HEK293 (cell line): ENCODE data around the gene ZNF70.

ENCODE experiments used
- CTCF ChIA-PET: fragments of 350-600 bp; formaldehyde crosslinking; extraction: SDS; loops from one replicate; lab custom pipeline; 2021; ENCODE audit warnings: antibody characterized with exemption; lab: Yijun Ruan, JAX
- POLR2A ChIA-PET: fragments of 300-600 bp; formaldehyde crosslinking; extraction: SDS; loops from one replicate; lab custom pipeline; 2020; ENCODE audit warnings: antibody characterized with exemption, inconsistent platforms; lab: Yijun Ruan, JAX
- H3K27ac ChIP-seq: fragments of 200-500 bp; sonication (Bioruptor generic); 2 replicates; pipeline ENCODE4 v1.5.1; 2014; ENCODE audit warnings: low read depth, low read length, control low read depth, inconsistent platforms; ENCODE audit errors: extremely low read depth
- H3K36me3 ChIP-seq, 2 experiments: fragments of 200-500 bp in 1 of 2; sonication (Bioruptor generic) in 1 of 2; 1 replicate in 1 of 2; 2 replicates in 1 of 2; pipeline ENCODE4 v1.5.1; 2014 to 2017; ENCODE audit warnings: inconsistent platforms in 2 of 2, low read length in 2 of 2; ENCODE audit not compliant: control insufficient read depth in 2 of 2, insufficient read depth in 1 of 2
- H3K4me1 ChIP-seq: fragments of 200-500 bp; sonication (Bioruptor generic); 2 replicates; pipeline ENCODE4 v1.5.1; 2014; ENCODE audit warnings: mild to moderate bottlenecking, low read length, inconsistent platforms; ENCODE audit not compliant: control insufficient read depth, insufficient read depth
- H3K4me3 ChIP-seq: 2 replicates; pipeline ENCODE4 v1.5.1; 2011; ENCODE audit warnings: low read depth, mild to moderate bottlenecking, control low read depth, low read length, moderate library complexity
- H3K9me3 ChIP-seq: fragments of 200-500 bp; sonication (Bioruptor generic); 2 replicates; pipeline ENCODE4 v1.5.1; 2014; ENCODE audit warnings: low read depth, low read length, inconsistent platforms; ENCODE audit not compliant: control insufficient read depth, insufficient read depth
- GLIS1 ChIP-seq: fragments of 450-650 bp; formaldehyde crosslinking; IDR thresholded peaks from 2 replicates; pipeline ENCODE4 v1.5.1; 2016; ENCODE audit warnings: missing biosample characterization, missing genetic modification characterization
- IKZF3 ChIP-seq: fragments of 450-650 bp; IDR thresholded peaks from 2 replicates; pipeline ENCODE4 v1.5.0; 2018; ENCODE audit warnings: missing biosample characterization, mild to moderate bottlenecking, missing genetic modification characterization, moderate library complexity
- KLF1 ChIP-seq: fragments of 450-650 bp; formaldehyde crosslinking; IDR thresholded peaks from 2 replicates; pipeline ENCODE4 v1.5.1; 2016; ENCODE audit warnings: missing biosample characterization, missing genetic modification characterization
- KLF10 ChIP-seq: fragments of 450-650 bp; IDR thresholded peaks from 2 replicates; pipeline ENCODE4 v1.5.1; 2018; ENCODE audit warnings: missing biosample characterization, mild to moderate bottlenecking, missing genetic modification characterization
- KLF7 ChIP-seq: fragments of 450-650 bp; formaldehyde crosslinking; IDR thresholded peaks from 2 replicates; pipeline ENCODE4 v1.5.1; 2016; ENCODE audit warnings: missing biosample characterization, missing genetic modification characterization, borderline replicate concordance
- MEIS1 ChIP-seq: sonication (generic); formaldehyde crosslinking; IDR thresholded peaks from 2 replicates; pipeline ENCODE4 v1.8.1; 2022; ENCODE audit warnings: missing genetic modification reagents, mild to moderate bottlenecking, borderline replicate concordance
- OSR2 ChIP-seq: fragments of 450-650 bp; formaldehyde crosslinking; IDR thresholded peaks from 2 replicates; pipeline ENCODE4 v1.5.1; 2016; ENCODE audit warnings: missing biosample characterization, missing genetic modification characterization
- SP2 ChIP-seq: fragments of 450-650 bp; formaldehyde crosslinking; IDR thresholded peaks from 2 replicates; pipeline ENCODE4 v1.5.1; 2016; ENCODE audit warnings: missing biosample characterization, missing genetic modification characterization
- SP7 ChIP-seq: fragments of 450-650 bp; formaldehyde crosslinking; IDR thresholded peaks from 2 replicates; pipeline ENCODE4 v1.5.1; 2016; ENCODE audit warnings: missing biosample characterization, missing genetic modification characterization
- YY1 ChIP-seq: fragments of 450-650 bp; formaldehyde crosslinking; IDR thresholded peaks from 2 replicates; pipeline ENCODE4 v1.5.1; 2018; ENCODE audit warnings: missing biosample characterization, missing genetic modification characterization
- ZBTB20 ChIP-seq: fragments of 450-650 bp; formaldehyde crosslinking; IDR thresholded peaks from 2 replicates; pipeline ENCODE4 v1.5.1; 2016; ENCODE audit warnings: missing biosample characterization, missing genetic modification characterization
- ZBTB49 ChIP-seq: fragments of 450-650 bp; formaldehyde crosslinking; IDR thresholded peaks from 2 replicates; pipeline ENCODE4 v1.5.1; 2016; ENCODE audit warnings: missing biosample characterization, missing genetic modification characterization, low read depth
- ZEB2 ChIP-seq: fragments of 450-650 bp; formaldehyde crosslinking; IDR thresholded peaks from 2 replicates; pipeline ENCODE4 v1.5.1; 2016; ENCODE audit warnings: missing biosample characterization, missing genetic modification characterization
- ZNF138 ChIP-seq: fragments of 450-650 bp; formaldehyde crosslinking; IDR thresholded peaks from 2 replicates; pipeline ENCODE4 v1.5.1; 2016; ENCODE audit warnings: missing biosample characterization, missing genetic modification characterization, borderline replicate concordance
- ZNF174 ChIP-seq: fragments of 450-650 bp; formaldehyde crosslinking; IDR thresholded peaks from 2 replicates; pipeline ENCODE4 v1.5.0; 2017; ENCODE audit warnings: missing biosample characterization, mild to moderate bottlenecking, missing genetic modification characterization
- ZNF26 ChIP-seq: fragments of 450-650 bp; formaldehyde crosslinking; IDR thresholded peaks from 2 replicates; pipeline ENCODE4 v1.5.1; 2016; ENCODE audit warnings: missing biosample characterization, missing genetic modification characterization
- ZNF335 ChIP-seq: fragments of 450-650 bp; formaldehyde crosslinking; conservative IDR thresholded peaks from 2 replicates; pipeline ENCODE4 v1.5.1; 2016; ENCODE audit warnings: missing biosample characterization, missing genetic modification characterization
- ZNF521 ChIP-seq: fragments of 450-650 bp; formaldehyde crosslinking; IDR thresholded peaks from 2 replicates; pipeline ENCODE4 v1.5.1; 2017; ENCODE audit warnings: missing biosample characterization, mild to moderate bottlenecking, missing genetic modification characterization
- ZNF529 ChIP-seq: fragments of 450-650 bp; formaldehyde crosslinking; IDR thresholded peaks from 2 replicates; pipeline ENCODE4 v1.5.1; 2017; ENCODE audit warnings: missing genetic modification characterization, missing biosample characterization; ENCODE audit not compliant: insufficient replicate concordance
- ZNF585B ChIP-seq: fragments of 450-650 bp; formaldehyde crosslinking; IDR thresholded peaks from 2 replicates; pipeline ENCODE4 v1.5.1; 2016; ENCODE audit warnings: missing biosample characterization, missing genetic modification characterization
- ZNF596 ChIP-seq: fragments of 450-650 bp; IDR thresholded peaks from 2 replicates; pipeline ENCODE4 v1.5.0; 2018; ENCODE audit warnings: missing biosample characterization, mild to moderate bottlenecking, missing genetic modification characterization, moderate library complexity
- ZNF704 ChIP-seq: fragments of 450-650 bp; formaldehyde crosslinking; IDR thresholded peaks from 2 replicates; pipeline ENCODE4 v1.5.1; 2016; ENCODE audit warnings: missing biosample characterization, missing genetic modification characterization
- ZNF747 ChIP-seq: fragments of 450-650 bp; formaldehyde crosslinking; IDR thresholded peaks from 2 replicates; pipeline ENCODE4 v1.5.1; 2016; ENCODE audit warnings: missing biosample characterization, missing genetic modification characterization
- ZNF776 ChIP-seq: fragments of 450-650 bp; formaldehyde crosslinking; IDR thresholded peaks from 2 replicates; pipeline ENCODE4 v1.5.0; 2017; ENCODE audit warnings: missing biosample characterization, missing genetic modification characterization, borderline replicate concordance
- ZNF843 ChIP-seq: fragments of 450-650 bp; formaldehyde crosslinking; IDR thresholded peaks from 2 replicates; pipeline ENCODE4 v1.5.1; 2016; ENCODE audit warnings: missing biosample characterization, missing genetic modification characterization
- TF ChIP-seq, protein P1 (sequence below): fragments of 450-650 bp; formaldehyde crosslinking; IDR thresholded peaks from 2 replicates; pipeline ENCODE4 v1.5.1; 2016; ENCODE audit warnings: missing biosample characterization, missing genetic modification characterization

ZNF70 gene

DNA sequence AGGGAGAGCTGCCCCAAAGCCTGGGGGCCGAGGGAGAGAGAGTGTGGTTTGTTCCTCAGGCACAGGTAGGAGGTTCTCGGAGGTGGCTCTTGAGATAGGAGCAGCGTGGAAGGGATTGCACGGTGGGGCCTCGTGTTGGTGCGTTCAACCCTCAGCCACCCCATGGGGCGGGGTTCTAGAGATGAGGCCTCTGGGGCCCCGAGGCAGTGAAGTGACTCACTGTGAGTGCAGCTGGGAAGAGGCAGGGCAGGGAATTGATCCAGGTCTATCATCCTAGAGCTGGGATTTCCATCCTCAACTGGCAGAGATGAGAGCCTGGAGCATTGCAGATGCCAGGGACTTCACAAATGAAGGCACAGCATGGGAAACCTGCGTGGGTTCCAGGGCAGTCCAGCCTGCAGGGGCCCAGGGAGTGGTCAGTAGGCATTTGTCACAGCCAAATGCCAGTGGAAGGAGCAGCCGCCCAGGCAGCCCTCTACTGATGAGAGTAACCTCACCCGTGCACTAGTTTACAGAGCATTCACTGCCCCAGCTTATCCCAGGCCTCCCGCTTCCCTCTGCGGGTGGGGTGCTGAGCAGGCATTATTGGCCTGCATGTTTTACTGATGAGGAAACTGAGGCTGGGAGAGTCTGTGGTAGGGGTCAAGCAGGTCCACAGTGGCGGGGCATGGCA lies 30.7 kb upstream of the ZNF70 start (continued):
- no peak for TF ChIP-seq MEIS1 (CRISPR knock-in tag)
- TF ChIP-seq OSR2: no peak
- TF ChIP-seq KLF1 (tag by site-specific recombination): peak; percentile 64
- peak; percentile 43; the same call in 1 of the 2 replicates for TF ChIP-seq ZBTB20 (tag by site-specific recombination)
- TF ChIP-seq SP7 (tag by site-specific recombination): 0 out of 2 replicates have a peak, but pooled peaks have one; percentile 23
- 0 out of 2 replicates have a peak, but pooled peaks have one; percentile 14 for TF ChIP-seq GLIS1
- no peak for TF ChIP-seq ZNF138 (tag by site-specific recombination)
- peak; percentile 17; the same call in 1 of the 2 replicates for TF ChIP-seq SP2
- TF ChIP-seq ZNF335 (tag by site-specific recombination): peak; percentile 42
- TF ChIP-seq ZBTB49 (tag by site-specific recombination): no peak
- TF ChIP-seq ZNF776 (tag by site-specific recombination): no peak
- TF ChIP-seq, protein P1, sequence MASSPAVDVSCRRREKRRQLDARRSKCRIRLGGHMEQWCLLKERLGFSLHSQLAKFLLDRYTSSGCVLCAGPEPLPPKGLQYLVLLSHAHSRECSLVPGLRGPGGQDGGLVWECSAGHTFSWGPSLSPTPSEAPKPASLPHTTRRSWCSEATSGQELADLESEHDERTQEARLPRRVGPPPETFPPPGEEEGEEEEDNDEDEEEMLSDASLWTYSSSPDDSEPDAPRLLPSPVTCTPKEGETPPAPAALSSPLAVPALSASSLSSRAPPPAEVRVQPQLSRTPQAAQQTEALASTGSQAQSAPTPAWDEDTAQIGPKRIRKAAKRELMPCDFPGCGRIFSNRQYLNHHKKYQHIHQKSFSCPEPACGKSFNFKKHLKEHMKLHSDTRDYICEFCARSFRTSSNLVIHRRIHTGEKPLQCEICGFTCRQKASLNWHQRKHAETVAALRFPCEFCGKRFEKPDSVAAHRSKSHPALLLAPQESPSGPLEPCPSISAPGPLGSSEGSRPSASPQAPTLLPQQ: peak; percentile 77
- TF ChIP-seq ZNF585B (tag by site-specific recombination): peak; percentile 24

- CTCF ChIA-PET: interaction anchor here (1.6 kb wide), 1 partner anchor 8 kb away, joined by 4 read pairs; no protein-coding TSS in a partner anchor
- Histone ChIP-seq H3K27ac (no peak overlapping the region), H3K4me1 (no peaks in the 10 kb centered on the region; the same call in 1 of the 2 replicates)
These were observed 30.2 kb upstream of the ZNF70 start for GRCh38 chr22:23781065-23781464.

More at GRCh38 chr22:23781065-23781464, 30.2 kb upstream of the ZNF70 start:
- Histone ChIP-seq H3K4me3 (no peak overlapping the region), H3K9me3 (no peaks in the 10 kb centered on the region), H3K36me3 (no peaks in the 10 kb centered on the region)
- POLR2A ChIA-PET: interaction anchor here (0.7 kb wide), 1 partner anchor 114 kb away, joined by 3 read pairs; the partner anchor contains the start of gene MIF
- TF ChIP-seq ZNF596 (tag by site-specific recombination) (no peak), ZNF26 (tag by site-specific recombination) (no peak), KLF7 (tag by site-specific recombination) (no peak), ZNF174 (tag by site-specific recombination) (no peak), ZNF747 (tag by site-specific recombination) (no peak), ZNF521 (tag by site-specific recombination) (no peak), ZNF704 (tag by site-specific recombination) (no peak), ZEB2 (tag by site-specific recombination) (no peak), YY1 (tag by site-specific recombination) (no peak), ZNF529 (tag by site-specific recombination) (no peak), ZNF843 (no peak), KLF10 (no peak), IKZF3 (tag by site-specific recombination) (no peak)
